ENCODE results near the gene ASB13. TPM values are rescaled to one million over a fixed set of nuclear protein-coding genes. Genes with fewer than 3 reads are reported as not detected.

The ASB13 gene
- total and polyA plus RNA-seq, 10 of the 15 experiments (the other 5 are each of a cell fraction or from before 2014, with no cell fraction given) = 0.02 to 0.59 (median 0.10) TPM; not detected in 2

- ATAC-seq (peak; percentile 37; the same call in 1 of the 3 replicates), DNase-seq (ENCODE audit: low read depth, low spot score) (no peak), FAIRE-seq (no peak)
- in situ Hi-C loops (cut with MboI) (no loop called here), intact Hi-C loops (cut with micrococcal nuclease; ENCODE audit: unreplicated experiment) (no loop called here)
- Histone ChIP-seq H3K27ac (ENCODE audit: control insufficient read depth, insufficient read depth) (no peak overlapping the region), H3K27me3 (replicated peaks in 1 of 2; ENCODE audit: control insufficient read depth in 2 of 2, insufficient read depth in 2 of 2, low read length in 1 of 2) (peaks cover 3 to 5% of the 10 kb centered on the region in 2 experiments; a peak in 2 of 4 replicates), H3K4me2 (ENCODE audit: control insufficient read depth, insufficient read depth) (no peak overlapping the region), H3K79me2 (ENCODE audit: control insufficient read depth, insufficient read depth, low read length) (no peaks in the 10 kb centered on the region), H3K36me3 (ENCODE audit: control insufficient read depth in 2 of 2, insufficient read depth in 2 of 2, low read length in 1 of 2) (no peaks in the 10 kb centered on the region), H3K4me3 (no peak overlapping the region), H3K4me1 (ENCODE audit: control insufficient read depth, insufficient read depth, low read length) (peaks cover 8% of the 10 kb centered on the region), H3K9me3 (replicated peaks; ENCODE audit: control insufficient read depth, insufficient read depth, low read length) (peaks cover 6% of the 10 kb centered on the region; the same call in 2 of the 3 replicates), H2AFZ (ENCODE audit: control insufficient read depth, low read depth, low read length) (no peak overlapping the region), H4K20me1 (ENCODE audit: control insufficient read depth, insufficient read depth) (no peaks in the 10 kb centered on the region), H3K9ac (ENCODE audit: control insufficient read depth, insufficient read depth, low read length) (no peak overlapping the region)
- peak in 2 of 3 experiments; percentile 16; a peak in 2 of 6 replicates for TF ChIP-seq CTCF (IDR thresholded peaks at IDR 0.05 in 2 of 3, conservative IDR thresholded peaks at IDR 0.05 in 1 of 3; ENCODE audit: control insufficient read depth in 2 of 3, extremely low read depth in 1 of 3, insufficient read depth in 1 of 3, low read depth in 3 of 3, low read length in 3 of 3)
- TF ChIP-seq RAD21 (IDR thresholded peaks at IDR 0.05; ENCODE audit: insufficient read depth, low read depth, low read length) = peak; percentile 33
- peak; percentile 27; the same call in 1 of the 2 replicates for TF ChIP-seq RUNX3 (IDR thresholded peaks at IDR 0.05; ENCODE audit: low read length)
- TF ChIP-seq MLLT1 (IDR thresholded peaks at IDR 0.05) = no peak
- SMC1A ChIA-PET (ENCODE audit: uncharacterized antibody, unreplicated experiment) = no interaction called here
- CTCF ChIA-PET = no interaction called here
- RAD21 ChIA-PET (ENCODE audit: unreplicated experiment) = no interaction called here
- POLR2A ChIA-PET = no interaction called here
- no TSS peak for BruUV-seq (replicated peaks)
- WGBS (ENCODE audit: insufficient coverage, insufficient replicate concordance, low lambda C conversion rate, missing lambda C conversion rate) = 26% methylated on average over 16 of the region's 16 CpGs
Observed at GRCh38 chr10:5589661-5590511, 76.5 kb downstream of the ASB13 start.
